Gastrocnemius medialis (tissue), 4 donors: Measurements from ENCODE around the gene MLXIPL. TPM values are rescaled to one million over a fixed set of nuclear protein-coding genes. Genes with fewer than 3 reads are reported as not detected.
A peak's percentile ranks its signal among the peaks of the same experiment; 100 is the strongest.

Experiments
- ATAC-seq, 2 donors: fragments of 150-250 bp; one replicate each; pipeline ENCODE4 v1.9.1; 2016
- DNase-seq, 2 donors: peaks; one replicate each; pipeline ENCODE4 v3.0.0-alpha.2; 2019
- H3K27ac ChIP-seq, 4 donors: fragments of 200-600 bp; sonication (generic); 1 replicate in 1 of 4; 2 replicates in 3 of 4; pipeline ENCODE4 v1.5.1; 2016 to 2018; ENCODE audit warnings: mild to moderate bottlenecking in 2 of 4, moderate library complexity in 1 of 4
- H3K27me3 ChIP-seq, 3 donors: fragments of 200-600 bp; sonication (generic) in 2 of 3; 1 replicate in 1 of 3; 2 replicates in 2 of 3; pipeline versions ENCODE4 v1.5.1 to v1.6.0; 2016 to 2019; ENCODE audit warnings: mild to moderate bottlenecking in 1 of 3, moderate library complexity in 1 of 3
- H3K36me3 ChIP-seq, 2 donors: fragments of 200-600 bp; sonication (generic) in 1 of 2; one replicate each; pipeline ENCODE4 v1.5.1; 2017 to 2018
- H3K4me1 ChIP-seq, 2 donors: fragments of 200-600 bp; sonication (generic) in 1 of 2; one replicate each; pipeline ENCODE4 v1.5.1; 2016 to 2017; ENCODE audit warnings: mild to moderate bottlenecking in 2 of 2
- H3K4me3 ChIP-seq, 4 donors: fragments of 200-600 bp; sonication (generic) in 3 of 4; 1 replicate in 1 of 4; 2 replicates in 3 of 4; pipeline ENCODE4 v1.5.1; 2016 to 2019; ENCODE audit warnings: mild to moderate bottlenecking in 2 of 4
- H3K9me3 ChIP-seq, 3 donors: fragments of 200-600 bp; sonication (generic) in 2 of 3; 1 replicate in 1 of 3; 2 replicates in 2 of 3; pipeline ENCODE4 v1.5.1; 2016 to 2019
- CTCF ChIP-seq, 5 experiments: fragments of 450-650 bp in 3 of 5; fragments of 200-600 bp in 2 of 5; sonication (generic) in 2 of 5; IDR thresholded peaks in 4 of 5; conservative IDR thresholded peaks in 1 of 5; 1 replicate in 4 of 5; 2 replicates in 1 of 5; pipeline ENCODE4 v1.5.1; 2016 to 2019; ENCODE audit warnings: antibody characterized with exemption in 5 of 5, mild to moderate bottlenecking in 3 of 5, moderate library complexity in 3 of 5
- POLR2A ChIP-seq, 2 donors: fragments of 450-650 bp; IDR thresholded peaks; one replicate each; pipeline ENCODE4 v1.6.1; 2017; ENCODE audit warnings: antibody characterized with exemption in 2 of 2, mild to moderate bottlenecking in 2 of 2, moderate library complexity in 2 of 2
- in situ Hi-C, 4 donors: fragments of 200-750 bp; cut with MboI; loops; one replicate each; pipeline versions ENCODE4 v1.15.0 to v1.8.0; 2017; ENCODE audit warnings: low sequenced_read_pairs in 4 of 4
- intact Hi-C: fragments of 100-400 bp; cut with DNase I; formaldehyde crosslinking; loops from one replicate; pipeline ENCODE4 v1.15.1; 2023; ENCODE audit warnings: low total_unique reads
- total RNA-seq, 4 donors: library from RNA; depleted of rRNA; stranded (reverse); fragments of >200 nt; gene quantifications; one replicate each; pipeline versions ENCODE4 v1.1.0 to v1.2.3, GENCODE V29; 2016

MLXIPL gene
- total RNA-seq, 4 donors from 2014 or later, result 7.6 to 107 (median 29.2) TPM

DNA sequence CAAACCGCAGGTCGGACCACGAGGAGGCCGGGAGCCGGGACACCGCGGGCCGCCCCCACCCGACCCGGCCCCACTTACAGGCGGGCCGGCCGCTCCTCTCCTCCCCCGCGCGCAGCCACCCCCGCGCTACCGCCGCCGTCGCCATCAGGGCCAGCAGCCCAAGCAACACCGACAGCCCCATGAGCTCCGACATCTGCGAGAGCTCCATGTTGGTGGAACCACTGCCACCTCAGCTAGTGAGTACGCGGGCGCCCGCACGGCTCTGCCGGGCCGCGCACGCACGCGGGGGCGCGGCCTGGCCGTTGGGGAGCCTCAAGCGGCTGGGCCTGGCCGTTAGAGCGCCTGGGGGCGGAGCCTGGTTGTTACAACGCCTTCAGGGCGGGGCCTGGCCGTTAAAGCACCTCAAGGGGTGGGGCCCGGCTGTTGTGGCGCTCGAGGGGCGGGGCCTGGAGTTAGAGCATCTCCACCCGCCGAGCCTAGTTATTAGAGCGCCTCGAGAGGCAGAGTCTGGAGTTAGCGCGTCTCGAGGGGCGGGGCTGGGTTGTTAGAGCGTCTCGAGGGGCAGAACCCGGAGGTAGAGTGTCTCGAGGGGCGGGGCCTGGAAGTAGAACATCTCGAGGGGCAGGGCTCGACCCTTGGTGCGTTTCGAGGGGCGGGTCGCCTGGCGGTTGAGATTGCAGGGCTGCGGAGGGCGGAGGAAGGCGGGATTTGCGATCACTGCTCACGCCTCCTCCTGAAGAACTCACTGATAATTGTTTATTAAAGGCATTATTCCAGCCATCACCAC is 45.8 kb downstream of the MLXIPL start, which contains the start of gene TBL2:
Gene TBL2 (minus strand): TSS at position 238 of the 787 bp plus-strand sequence. CDS start 30 bp downstream, at position 208.
- DNase-seq (peak; percentile 97 to 99), ATAC-seq (peak; percentile 90 to 91)
- H3K9me3 ChIP-seq, result no peaks in the 10 kb centered on the region
- peak within 1 kb of the TSS; percentile 81 to 94 (median 88) for H3K27ac ChIP-seq
- in situ Hi-C loops (no loop called here), intact Hi-C loops (loop anchor here (1.0 kb wide), 2 partner anchors 21 to 56 kb away; partner anchors contain the start of genes BAZ1B and BCL7B)
- H3K4me1 ChIP-seq, result peaks cover 13 to 18% of the 10 kb centered on the region in 2 donors
- no peaks in the 10 kb centered on the region for H3K27me3 ChIP-seq
- TF ChIP-seq POLR2A (IDR thresholded peaks at IDR 0.05) (peak; percentile 90 to 93), CTCF (IDR thresholded peaks at IDR 0.05 in 4 of 5, conservative IDR thresholded peaks at IDR 0.05 in 1 of 5) (peak in 2 of 5 experiments; percentile 23 to 31)
- H3K36me3 ChIP-seq, result peaks cover 0 to 18% of the 10 kb centered on the region in 2 donors
- peak within 1 kb of the TSS; percentile 68 to 97 (median 84) for H3K4me3 ChIP-seq

DNA sequence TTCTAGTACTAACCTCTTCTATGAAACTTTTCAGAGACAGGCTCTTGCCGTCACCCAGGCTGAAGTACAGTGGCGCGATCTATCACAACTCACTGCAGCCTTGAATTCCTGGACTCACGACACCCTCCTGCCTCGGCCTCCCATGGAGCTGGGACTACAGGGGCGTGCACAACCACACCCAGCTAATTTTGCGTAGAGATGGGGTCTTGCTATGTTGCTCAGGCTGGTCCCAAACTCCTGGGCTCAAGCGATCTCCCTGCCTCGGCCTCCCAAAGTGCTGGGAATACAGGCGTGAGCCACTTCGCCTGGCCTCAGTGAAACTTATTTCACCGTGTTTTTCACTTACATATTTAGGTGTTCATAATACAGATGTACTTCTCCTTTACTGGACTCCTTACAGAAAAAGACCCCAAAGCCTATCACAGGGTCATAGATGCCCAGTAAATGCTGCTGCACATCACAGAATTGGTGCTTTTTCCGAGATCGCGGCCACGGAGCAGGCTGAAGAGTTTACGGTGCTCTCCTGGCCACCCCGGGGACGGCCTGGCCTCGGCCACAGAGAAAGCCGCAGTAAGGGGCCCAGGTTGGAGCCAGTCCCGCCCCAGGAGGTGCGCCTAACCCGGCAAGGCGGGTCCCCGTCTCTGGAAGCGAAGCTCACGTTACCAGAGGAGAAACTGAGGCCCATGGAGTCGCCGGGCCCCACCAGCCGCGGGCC is 46.5 kb downstream of the MLXIPL start:
- Histone ChIP-seq H3K4me3 (peak overlapping the region; percentile 68 to 97 (median 84)), H3K4me1 (peaks cover 13 to 18% of the 10 kb centered on the region in 2 donors), H3K36me3 (peaks cover 0 to 25% of the 10 kb centered on the region in 2 donors), H3K27ac (peak overlapping the region; percentile 81 to 94 (median 88)), H3K9me3 (no peaks in the 10 kb centered on the region), H3K27me3 (no peaks in the 10 kb centered on the region)
- in situ Hi-C loops (no loop called here), intact Hi-C loops (loop anchor here (1.0 kb wide), 2 partner anchors 20 to 55 kb away; partner anchors contain the start of genes BAZ1B and BCL7B)
- ATAC-seq (peak in 1 of 2 donors; percentile 15), DNase-seq (no peak)
- TF ChIP-seq CTCF (IDR thresholded peaks at IDR 0.05 in 4 of 5, conservative IDR thresholded peaks at IDR 0.05 in 1 of 5), result no peak
- TF ChIP-seq POLR2A (IDR thresholded peaks at IDR 0.05), result no peak

DNA sequence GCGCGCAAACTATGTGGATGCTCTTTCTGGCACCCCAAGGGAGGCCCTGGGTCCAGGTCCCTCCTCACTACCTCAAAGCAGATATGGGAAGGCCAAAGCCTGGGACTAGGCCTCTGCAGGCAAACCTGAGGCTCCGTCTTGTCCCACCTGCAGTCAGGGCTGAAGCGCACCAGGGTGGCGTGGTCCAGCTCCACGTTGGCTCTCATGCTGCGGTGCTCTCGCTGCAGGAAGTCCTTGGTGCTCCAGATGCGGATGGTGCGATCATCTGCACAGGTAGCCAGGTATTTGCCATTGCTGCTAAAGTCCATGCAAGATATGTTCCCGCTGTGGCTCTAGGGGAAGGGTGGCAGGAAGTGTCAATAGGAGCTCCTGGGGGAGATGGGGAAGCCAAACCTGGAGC is 50.5 kb downstream of the MLXIPL start:
- intact Hi-C loops, result no loop called here
- peaks cover 0 to 63% of the 10 kb centered on the region in 2 donors for H3K36me3 ChIP-seq
- DNase-seq (no peak), ATAC-seq (no peak)
- no peaks in the 10 kb centered on the region for H3K27me3 ChIP-seq
- H3K4me1 ChIP-seq, result peaks cover 13% of the 10 kb centered on the region in 2 donors
- TF ChIP-seq CTCF (IDR thresholded peaks at IDR 0.05 in 4 of 5, conservative IDR thresholded peaks at IDR 0.05 in 1 of 5) (no peak), POLR2A (IDR thresholded peaks at IDR 0.05) (no peak)
- no peak overlapping the region for H3K27ac ChIP-seq
- H3K4me3 ChIP-seq, result no peak overlapping the region
- H3K9me3 ChIP-seq, result no peaks in the 10 kb centered on the region
- in situ Hi-C loops, result no loop called here

- in situ Hi-C loops, result no loop called here
- no peak for ATAC-seq
These were observed 51.0 kb downstream of the MLXIPL start for GRCh38 chr7:73573276-73573675.

More at GRCh38 chr7:73573276-73573675, 51.0 kb downstream of the MLXIPL start:
- no peak for DNase-seq
- Histone ChIP-seq H3K36me3 (peaks cover 0 to 63% of the 10 kb centered on the region in 2 donors), H3K4me1 (peaks cover 13% of the 10 kb centered on the region in 2 donors), H3K4me3 (no peak overlapping the region), H3K27me3 (no peaks in the 10 kb centered on the region), H3K27ac (no peak overlapping the region), H3K9me3 (no peaks in the 10 kb centered on the region)
- TF ChIP-seq CTCF (IDR thresholded peaks at IDR 0.05 in 4 of 5, conservative IDR thresholded peaks at IDR 0.05 in 1 of 5) (no peak), POLR2A (IDR thresholded peaks at IDR 0.05) (no peak)
- intact Hi-C loops, result no loop called here
